GM12801 (cell line): ENCODE results near the gene GIMAP7.

Experiments used
- TF ChIP-seq, protein P1 (sequence below): IDR thresholded peaks from one replicate; pipeline ENCODE4 v1.5.1; 2011; ENCODE audit warnings: control low read depth; ENCODE audit not compliant: insufficient read length; ENCODE audit errors: extremely low read depth

GIMAP7 gene

DNA sequence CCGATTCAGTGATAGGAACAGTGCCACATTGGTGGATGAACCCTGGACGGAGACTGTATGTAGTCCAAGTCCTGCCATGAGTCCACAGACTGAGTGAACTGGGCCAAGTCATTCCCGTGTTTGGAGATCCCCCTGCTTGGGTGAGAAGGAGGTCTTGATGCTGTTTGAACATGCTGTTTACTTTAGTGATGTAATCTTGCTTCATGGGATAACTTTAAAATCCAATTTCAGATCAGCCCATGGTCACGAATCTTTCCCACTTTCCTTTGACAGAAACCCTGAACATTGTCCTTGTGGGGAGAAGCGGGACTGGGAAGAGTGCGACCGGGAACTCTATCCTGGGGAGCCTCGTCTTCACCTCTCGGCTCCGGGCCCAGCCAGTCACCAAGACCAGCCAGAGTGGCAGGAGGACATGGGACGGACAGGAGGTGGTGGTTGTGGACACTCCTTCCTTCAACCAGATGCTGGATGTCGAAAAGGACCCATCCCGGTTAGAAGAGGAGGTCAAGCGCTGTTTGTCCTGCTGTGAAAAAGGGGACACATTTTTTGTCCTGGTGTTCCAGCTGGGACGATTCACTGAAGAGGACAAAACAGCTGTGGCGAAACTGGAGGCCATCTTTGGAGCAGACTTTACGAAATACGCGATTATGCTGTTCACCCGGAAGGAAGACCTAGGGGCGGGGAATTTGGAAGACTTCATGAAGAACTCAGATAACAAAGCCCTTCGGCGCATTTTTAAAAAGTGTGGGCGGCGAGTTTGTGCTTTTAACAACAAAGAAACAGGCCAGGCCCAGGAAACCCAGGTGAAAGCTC, 37.6 kb upstream of the GIMAP7 start:
- TF ChIP-seq, protein P1, sequence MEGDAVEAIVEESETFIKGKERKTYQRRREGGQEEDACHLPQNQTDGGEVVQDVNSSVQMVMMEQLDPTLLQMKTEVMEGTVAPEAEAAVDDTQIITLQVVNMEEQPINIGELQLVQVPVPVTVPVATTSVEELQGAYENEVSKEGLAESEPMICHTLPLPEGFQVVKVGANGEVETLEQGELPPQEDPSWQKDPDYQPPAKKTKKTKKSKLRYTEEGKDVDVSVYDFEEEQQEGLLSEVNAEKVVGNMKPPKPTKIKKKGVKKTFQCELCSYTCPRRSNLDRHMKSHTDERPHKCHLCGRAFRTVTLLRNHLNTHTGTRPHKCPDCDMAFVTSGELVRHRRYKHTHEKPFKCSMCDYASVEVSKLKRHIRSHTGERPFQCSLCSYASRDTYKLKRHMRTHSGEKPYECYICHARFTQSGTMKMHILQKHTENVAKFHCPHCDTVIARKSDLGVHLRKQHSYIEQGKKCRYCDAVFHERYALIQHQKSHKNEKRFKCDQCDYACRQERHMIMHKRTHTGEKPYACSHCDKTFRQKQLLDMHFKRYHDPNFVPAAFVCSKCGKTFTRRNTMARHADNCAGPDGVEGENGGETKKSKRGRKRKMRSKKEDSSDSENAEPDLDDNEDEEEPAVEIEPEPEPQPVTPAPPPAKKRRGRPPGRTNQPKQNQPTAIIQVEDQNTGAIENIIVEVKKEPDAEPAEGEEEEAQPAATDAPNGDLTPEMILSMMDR: no peak

DNA sequence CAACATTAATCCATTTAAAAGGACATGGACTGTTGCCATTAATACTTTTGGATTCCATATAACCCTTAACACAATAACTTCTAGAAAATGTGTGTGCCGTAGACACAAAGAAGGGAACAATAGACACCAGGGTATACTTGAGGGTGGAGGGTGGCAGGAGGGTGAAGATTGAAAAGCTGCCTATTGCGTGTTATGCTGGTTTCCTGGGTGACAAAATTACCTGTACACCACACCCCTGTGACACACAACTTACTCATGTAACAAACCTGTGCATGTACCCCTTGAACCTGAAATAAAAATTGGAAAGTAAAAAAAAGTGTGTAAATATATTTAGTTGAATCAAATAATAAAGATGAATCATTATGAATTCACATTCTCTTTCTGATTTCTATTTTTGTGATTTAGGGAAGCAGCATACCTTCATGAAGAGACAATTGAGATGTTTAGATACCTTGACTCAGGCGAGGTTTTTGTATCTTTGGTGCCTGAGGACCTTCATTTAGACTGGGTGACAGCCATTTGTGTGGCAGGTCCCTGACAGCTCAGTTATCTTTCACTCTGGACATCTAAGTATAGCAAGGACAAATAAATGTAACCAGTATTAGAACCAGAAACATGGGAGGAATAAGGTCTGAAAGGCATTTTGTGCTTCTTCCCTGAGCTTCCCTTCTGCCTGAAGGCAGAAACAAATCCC, 35.5 kb upstream of the GIMAP7 start:
- TF ChIP-seq, protein P1: no peak

DNA sequence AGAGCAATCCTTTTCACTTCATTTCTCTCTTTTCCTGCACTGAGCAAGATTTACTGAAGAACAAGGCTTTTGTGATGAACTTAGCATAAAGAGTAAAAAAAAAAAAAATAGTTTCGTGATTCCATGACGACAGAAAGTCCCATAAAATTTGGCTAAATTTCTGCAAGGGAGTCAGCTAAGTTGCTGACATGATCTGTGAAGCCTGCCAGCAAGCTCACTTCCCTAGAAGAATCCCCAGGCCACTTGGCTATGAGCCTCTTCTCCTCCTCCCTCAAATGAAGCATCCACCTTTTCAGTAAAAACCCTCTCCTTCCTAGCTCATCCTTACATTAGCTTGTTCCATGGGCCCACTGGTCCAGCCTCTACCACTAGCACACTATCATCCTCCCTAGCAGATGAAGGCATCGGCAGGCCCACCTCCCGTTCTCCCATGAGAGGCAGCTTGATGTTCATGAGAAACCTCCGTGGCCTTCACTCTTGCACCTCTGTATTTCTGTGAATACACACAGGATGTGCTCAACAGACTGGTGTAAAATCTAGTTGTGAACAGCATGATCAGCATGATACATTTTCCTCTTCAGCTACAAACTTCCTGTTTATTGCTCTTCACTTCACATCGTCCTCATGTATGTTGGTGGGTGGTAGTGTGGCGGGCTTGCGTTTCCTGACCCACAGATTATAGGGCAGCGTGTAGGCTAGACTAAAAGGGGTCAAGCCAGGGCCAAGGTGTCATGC, 33.3 kb upstream of the GIMAP7 start:
- TF ChIP-seq, protein P1: no peak

DNA sequence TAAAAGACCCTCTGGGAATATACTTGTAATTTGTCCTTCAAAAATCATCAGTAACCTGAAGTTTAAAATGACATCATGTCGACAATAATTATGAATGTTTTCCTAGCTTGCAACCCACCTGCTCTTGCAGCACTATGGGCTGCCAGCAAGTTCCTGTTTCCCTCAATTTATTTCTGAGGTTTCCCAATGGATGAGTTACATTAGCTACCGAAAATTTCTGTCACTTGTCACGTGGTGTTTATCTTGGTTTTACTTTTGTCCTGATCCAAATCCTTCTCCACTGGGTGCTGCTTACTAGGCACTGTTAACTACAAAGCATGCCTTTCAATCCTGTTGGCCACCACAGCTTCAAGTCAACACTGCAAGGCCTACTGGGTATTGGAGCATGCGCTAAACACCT, 32.8 kb upstream of the GIMAP7 start:
- TF ChIP-seq, protein P1: no peak

DNA sequence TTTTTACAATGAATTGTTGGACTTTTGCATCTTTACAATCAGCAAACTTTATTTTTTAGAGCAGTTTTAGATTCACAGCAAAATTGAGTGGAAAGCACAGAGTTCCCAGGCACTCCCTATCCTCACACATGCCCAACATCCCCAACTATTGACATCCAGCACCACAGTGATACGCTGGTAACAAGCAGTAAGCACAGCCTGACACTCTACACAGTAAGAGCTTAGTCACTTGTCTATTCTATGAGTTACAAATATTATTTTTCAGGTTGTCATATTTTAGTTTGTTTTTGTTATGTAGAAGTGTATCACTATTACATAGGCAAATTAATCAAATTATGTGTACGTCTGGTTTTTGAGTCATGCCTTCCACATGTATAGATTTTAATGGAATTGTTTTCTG, 27.0 kb upstream of the GIMAP7 start:
- TF ChIP-seq, protein P1: no peak

DNA sequence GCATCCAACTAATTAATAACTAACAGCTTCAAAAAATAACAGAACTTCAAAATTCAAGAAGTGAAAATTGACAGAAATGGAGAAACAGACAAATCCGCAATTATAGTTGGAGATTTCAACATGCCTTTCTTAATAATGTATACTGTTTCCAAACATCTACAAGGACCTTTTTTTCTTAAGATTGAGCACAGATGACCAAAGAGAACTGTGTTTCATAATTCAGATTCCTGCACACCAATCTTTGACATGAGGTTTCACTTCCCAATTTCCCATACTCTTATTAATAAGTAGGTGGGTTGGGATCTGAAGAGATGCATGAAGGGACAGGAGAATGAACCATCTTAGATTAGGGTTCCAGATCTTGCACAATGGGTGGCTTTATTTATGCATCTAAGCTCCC, 24.9 kb upstream of the GIMAP7 start:
- TF ChIP-seq, protein P1: no peak

DNA sequence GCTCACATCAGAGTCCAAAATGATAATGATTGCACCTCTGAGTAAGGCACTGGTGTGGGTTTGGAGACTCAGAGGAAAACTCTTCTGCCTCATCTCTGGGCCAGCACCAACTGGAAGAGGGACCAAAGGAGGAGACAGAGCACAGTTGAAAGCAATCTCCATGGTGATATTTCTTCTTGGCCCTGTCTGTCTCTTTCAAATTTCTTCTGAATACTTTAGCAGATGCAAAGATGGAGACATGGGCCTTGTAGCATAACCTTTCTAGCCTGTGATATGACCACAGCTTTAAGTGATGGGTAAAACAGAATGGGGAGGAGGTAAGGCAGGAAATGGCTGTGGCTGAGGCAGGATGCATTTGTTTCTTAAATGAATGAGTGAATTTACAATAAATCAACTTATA, 12.2 kb upstream of the GIMAP7 start:
- TF ChIP-seq, protein P1: no peak
